Measurements from ENCODE around the gene ANKRD36. TPM values are rescaled to one million over a fixed set of nuclear protein-coding genes. Genes with fewer than 3 reads are reported as not detected.
"Not testable (repeated sequence)": the region's sequence is repeated elsewhere in the genome, so short reads cannot be mapped to it uniquely, and the experiment has no call there.

Gene ANKRD36
- total RNA-seq, 1 donor from 2014 or later = 7.8 TPM

DNA sequence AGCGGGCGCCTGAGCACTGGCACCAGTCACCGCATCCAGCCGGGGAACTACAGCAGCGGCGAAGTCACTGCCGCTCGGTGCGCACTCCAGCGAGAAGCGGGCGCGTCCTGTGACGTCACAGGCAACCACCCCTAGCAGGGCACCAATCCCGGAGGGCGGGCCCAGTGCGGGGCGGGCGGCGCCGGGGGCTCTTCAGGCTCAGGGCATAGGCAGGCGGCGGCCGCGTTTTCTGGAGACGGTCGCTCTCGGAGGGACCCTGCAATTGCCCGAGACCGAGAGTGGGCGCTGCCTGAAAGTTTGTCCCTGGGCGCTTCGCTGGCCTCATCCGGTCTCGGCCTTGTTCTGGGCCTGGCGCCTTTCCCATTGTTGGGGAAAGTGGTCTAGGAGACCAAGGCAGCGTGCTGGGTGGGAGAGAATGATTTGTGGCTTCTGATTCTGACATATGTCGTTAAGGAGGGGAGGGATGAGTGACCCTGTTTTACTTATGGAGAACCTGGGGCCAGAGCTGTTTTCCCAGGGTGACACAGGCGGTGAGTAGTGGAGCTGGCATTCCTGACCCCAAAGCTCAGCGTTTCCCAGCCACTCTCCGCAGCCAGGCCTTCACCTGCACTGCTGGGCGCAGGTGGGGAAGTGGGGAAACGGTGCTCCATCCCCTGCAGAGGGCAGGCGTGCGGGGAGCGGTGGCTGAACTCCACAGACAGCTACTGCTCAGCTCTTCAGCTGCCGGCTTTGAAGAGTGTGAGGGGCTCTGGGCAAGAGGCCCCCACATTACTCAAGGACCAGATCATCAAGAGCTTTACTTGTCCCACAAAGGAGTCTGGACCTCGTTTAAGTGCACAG, 18.0 kb upstream of the ANKRD36 start, which contains the start of gene FAHD2B:
TSS of gene FAHD2B (minus strand) at position 111 of the 840 bp plus-strand sequence. CDS start 3,176 bp downstream, outside the sequence.
- not testable (repeated sequence) for DNase-seq (ENCODE audit: low read depth)
- peak within 1 kb of the TSS; percentile 38 for H3K4me3 ChIP-seq (ENCODE audit: low read depth, low read length)

DNA sequence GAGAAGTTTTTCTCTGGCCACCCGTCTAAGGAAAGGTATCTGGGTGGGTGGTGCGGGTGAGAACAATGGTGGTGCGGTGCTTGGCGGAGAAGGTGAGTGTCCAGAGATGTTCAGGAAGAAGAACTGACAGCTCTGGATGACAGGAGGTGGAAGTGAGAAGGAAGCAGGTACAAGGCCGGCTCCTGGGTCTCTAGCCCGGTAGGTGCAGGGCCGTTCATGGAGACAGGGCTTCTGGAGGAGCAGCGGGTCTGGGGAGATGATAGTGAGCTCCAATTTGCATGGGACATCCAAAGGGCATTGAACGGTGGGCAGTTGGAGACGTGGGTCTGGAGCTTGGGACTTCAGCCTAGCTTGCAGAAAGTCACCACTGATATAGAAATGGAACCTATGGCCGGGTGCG, 17.3 kb upstream of the ANKRD36 start:
- no peak for TF ChIP-seq CTCF (conservative IDR thresholded peaks at IDR 0.05; ENCODE audit: low read depth, low read length)
- no peak overlapping the region for H3K4me3 ChIP-seq (ENCODE audit: low read depth, low read length)
- no peak for DNase-seq (ENCODE audit: low read depth)

DNA sequence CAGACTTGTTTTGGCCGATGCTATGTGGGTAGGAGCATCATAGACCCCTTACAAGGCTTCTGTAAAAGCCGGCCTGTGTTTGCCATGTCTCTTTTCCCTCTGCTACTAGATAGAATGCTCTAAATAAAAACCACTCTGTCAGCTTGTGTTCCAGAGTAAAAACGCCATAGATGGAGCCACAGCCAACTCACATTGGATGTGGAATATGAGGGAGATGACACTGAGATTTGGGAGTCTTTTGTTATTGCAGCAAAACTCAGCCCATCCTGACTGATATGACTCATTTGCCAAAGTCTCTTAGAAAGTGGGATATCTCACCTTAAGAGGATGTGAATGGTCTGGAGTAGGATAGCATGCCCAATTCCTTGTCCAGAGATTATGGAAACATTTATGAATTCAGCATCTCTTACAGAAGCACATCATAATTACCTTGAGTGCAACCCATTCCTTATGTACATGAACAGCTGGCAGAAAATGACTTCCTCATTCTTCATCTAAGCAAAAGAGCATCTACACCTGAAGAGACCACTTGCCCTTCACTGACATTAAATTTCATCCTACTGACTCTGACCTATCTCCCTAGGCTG, 14.1 kb upstream of the ANKRD36 start:
- H3K4me3 ChIP-seq (ENCODE audit: low read depth, low read length); DNase-seq (ENCODE audit: low read depth): not testable (repeated sequence)

GRCh38 chr2:97106878-97107277, 6.1 kb upstream of the ANKRD36 start:
- not testable (repeated sequence) for DNase-seq (ENCODE audit: low read depth); H3K4me3 ChIP-seq (ENCODE audit: low read depth, low read length)

DNA sequence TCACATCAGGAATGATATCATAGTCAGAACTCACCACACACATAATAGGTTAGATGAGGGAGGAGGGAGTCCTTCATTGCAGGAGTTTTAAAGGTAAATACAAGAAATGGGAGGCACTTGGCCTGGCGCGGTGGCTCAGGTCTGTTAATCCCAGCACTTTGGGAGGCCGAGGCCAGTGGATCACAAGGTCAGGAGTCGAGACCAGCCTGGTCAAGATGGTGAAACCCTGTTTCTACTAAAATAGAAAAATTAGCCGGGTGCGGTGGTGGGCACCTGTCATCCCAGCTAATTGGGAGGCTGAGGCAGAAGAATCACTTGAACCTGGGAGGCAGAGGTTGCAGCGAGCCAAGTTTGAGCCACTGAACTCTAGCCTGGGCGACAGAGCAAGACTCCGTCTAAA, 1.7 kb upstream of the ANKRD36 start:
- H3K4me3 ChIP-seq (ENCODE audit: low read depth, low read length); DNase-seq (ENCODE audit: low read depth): not testable (repeated sequence)

GRCh38 chr2:97112320-97113049, 468 bp upstream of the ANKRD36 start:
- DNase-seq (ENCODE audit: low read depth) = not testable (repeated sequence)
- peak; percentile 70 for TF ChIP-seq CTCF (conservative IDR thresholded peaks at IDR 0.05; ENCODE audit: low read depth, low read length)
- H3K4me3 ChIP-seq (ENCODE audit: low read depth, low read length) = peak overlapping the region; percentile 68

DNA sequence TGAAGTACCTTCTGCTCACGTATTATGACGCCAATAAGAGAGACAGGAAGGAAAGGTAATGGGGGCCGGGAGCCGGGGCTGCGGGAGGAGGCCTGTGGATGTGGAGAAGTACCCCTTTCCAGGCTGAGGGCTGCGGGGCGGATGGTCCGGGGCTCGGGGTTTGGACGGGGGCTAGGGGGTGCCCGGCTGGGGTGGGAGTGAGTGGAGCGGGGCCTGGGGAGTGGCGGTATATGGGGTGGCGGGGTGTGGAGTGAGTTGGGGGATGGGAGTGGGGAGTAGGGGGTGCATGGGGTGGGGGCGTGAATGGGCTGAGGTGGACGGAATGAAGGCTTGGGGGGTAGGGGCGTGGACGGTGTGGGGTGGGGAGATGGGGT, 916 bp downstream of the ANKRD36 start:
- DNase-seq (ENCODE audit: low read depth) = not testable (repeated sequence)
- peak overlapping the region; percentile 68 for H3K4me3 ChIP-seq (ENCODE audit: low read depth, low read length)

DNA sequence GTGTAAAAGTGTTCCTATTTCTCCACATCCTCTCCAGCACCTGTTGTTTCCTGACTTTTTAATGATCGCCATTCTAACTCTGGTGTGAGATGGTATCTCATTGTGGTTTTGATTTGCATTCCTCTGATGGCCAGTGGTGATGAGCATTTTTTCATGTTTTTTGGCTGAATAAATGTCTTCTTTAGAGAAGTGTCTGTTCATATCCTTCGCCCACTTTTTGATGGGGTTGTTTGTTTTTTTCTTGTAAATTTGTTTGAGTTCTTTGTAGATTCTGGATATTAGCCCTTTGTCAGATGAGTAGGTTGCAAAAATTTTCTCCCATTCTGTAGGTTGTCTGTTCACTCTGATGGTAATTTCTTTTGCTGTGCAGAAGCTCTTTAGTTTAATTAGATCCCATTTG, 16.1 kb downstream of the ANKRD36 start:
- not testable (repeated sequence) for DNase-seq (ENCODE audit: low read depth); H3K4me3 ChIP-seq (ENCODE audit: low read depth, low read length)

- not testable (repeated sequence) for H3K4me3 ChIP-seq (ENCODE audit: low read depth, low read length); DNase-seq (ENCODE audit: low read depth)
Measured at GRCh38 chr2:97144016-97144415, 31.1 kb downstream of the ANKRD36 start.

GRCh38 chr2:97166548-97166947, 53.6 kb downstream of the ANKRD36 start:
- not testable (repeated sequence) for DNase-seq (ENCODE audit: low read depth)

GRCh38 chr2:97167938-97168337, 55.0 kb downstream of the ANKRD36 start:
- not testable (repeated sequence) for DNase-seq (ENCODE audit: low read depth); H3K4me3 ChIP-seq (ENCODE audit: low read depth, low read length)

More at GRCh38 chr2:97166548-97166947, 53.6 kb downstream of the ANKRD36 start:
- not testable (repeated sequence) for H3K4me3 ChIP-seq (ENCODE audit: low read depth, low read length)

GRCh38 chr2:97168583-97168982, 55.6 kb downstream of the ANKRD36 start:
- H3K4me3 ChIP-seq (ENCODE audit: low read depth, low read length); DNase-seq (ENCODE audit: low read depth): not testable (repeated sequence)

- not testable (repeated sequence) for H3K4me3 ChIP-seq (ENCODE audit: low read depth, low read length); DNase-seq (ENCODE audit: low read depth)
Measured at GRCh38 chr2:97180391-97180790, 67.4 kb downstream of the ANKRD36 start.

DNA sequence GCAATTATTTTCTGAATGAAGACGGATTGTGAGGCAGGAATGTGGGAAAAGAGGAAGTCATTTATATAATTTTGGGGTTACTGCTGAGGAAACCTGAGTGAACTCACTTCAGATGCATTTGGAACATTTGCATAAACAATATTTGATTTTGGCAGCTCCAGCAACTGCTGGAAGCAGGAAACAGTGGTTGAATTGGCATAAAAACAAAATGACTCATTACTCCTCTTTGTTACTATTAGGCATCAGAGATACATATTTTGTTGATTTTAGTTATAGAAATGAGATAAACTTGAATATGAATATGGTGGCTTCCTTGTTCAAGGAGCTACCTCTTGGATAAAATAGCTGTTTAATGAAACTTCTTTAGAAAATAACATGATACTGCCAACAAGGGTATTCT, 82.4 kb downstream of the ANKRD36 start:
- not testable (repeated sequence) for H3K4me3 ChIP-seq (ENCODE audit: low read depth, low read length); DNase-seq (ENCODE audit: low read depth)

- not testable (repeated sequence) for H3K4me3 ChIP-seq (ENCODE audit: low read depth, low read length); DNase-seq (ENCODE audit: low read depth)
Measured at GRCh38 chr2:97197251-97197650, 84.3 kb downstream of the ANKRD36 start.

DNA sequence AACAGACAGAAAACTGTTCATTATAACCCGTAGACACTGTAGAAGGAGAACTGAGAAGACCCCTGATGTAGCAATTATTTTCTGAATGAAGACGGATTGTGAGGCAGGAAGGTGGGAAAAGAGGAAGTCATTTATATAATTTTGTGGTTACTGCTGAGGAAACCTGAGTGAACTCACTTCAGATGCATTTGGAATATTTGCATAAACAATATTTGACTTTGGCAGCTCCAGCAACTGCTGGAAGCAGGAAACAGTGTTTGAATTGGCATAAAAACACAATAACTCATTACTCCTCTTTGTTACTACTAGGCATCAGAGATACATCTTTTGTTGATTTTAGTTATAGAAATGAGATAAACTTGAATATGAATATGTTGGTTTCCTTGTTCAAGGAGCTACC, 87.9 kb downstream of the ANKRD36 start:
- DNase-seq (ENCODE audit: low read depth); H3K4me3 ChIP-seq (ENCODE audit: low read depth, low read length): not testable (repeated sequence)
